ENCODE measurements around the gene SERPINH1. TPM values are rescaled to one million over a fixed set of nuclear protein-coding genes. Genes with fewer than 3 reads are reported as not detected.

SERPINH1 gene
- total and polyA plus RNA-seq, 2 donors (not counting 3 experiments of a cell fraction or from before 2014, with no cell fraction given) = 409 to 816 TPM

GRCh38 chr11:75578977-75579376 is 16.9 kb downstream of the SERPINH1 start:
- POLR2A ChIA-PET = no interaction called here
- TF ChIP-seq JUN (IDR thresholded peaks at IDR 0.05; ENCODE audit: borderline replicate concordance, insufficient read depth, insufficient read length, low read depth) (no peak), MYC (IDR thresholded peaks at IDR 0.05; ENCODE audit: low read depth, low read length) (no peak), FOS (IDR thresholded peaks at IDR 0.05; ENCODE audit: borderline replicate concordance, insufficient read depth, low read length) (no peak), CTCF (IDR thresholded peaks at IDR 0.05; ENCODE audit: extremely low read depth in 1 of 2, insufficient read depth in 1 of 2, low read depth in 1 of 2, low read length in 2 of 2) (no peak), POLR2A (IDR thresholded peaks at IDR 0.05; ENCODE audit: low read depth, low read length) (no peak), POLR2AphosphoS5 (IDR thresholded peaks at IDR 0.05; ENCODE audit: insufficient read depth, low read depth, low read length) (no peak), GATA2 (IDR thresholded peaks at IDR 0.05; ENCODE audit: insufficient read depth, insufficient read length, low read depth, low read length) (no peak), MAX (IDR thresholded peaks at IDR 0.05; ENCODE audit: insufficient read depth, insufficient read length) (no peak), EZH2 (IDR thresholded peaks at IDR 0.05; ENCODE audit: borderline replicate concordance, low read depth, low read length, severe bottlenecking) (no peak)
- Histone ChIP-seq H3K27me3 (ENCODE audit: control insufficient read depth in 2 of 2, insufficient read depth in 2 of 2, low read length in 2 of 2) (no peaks in the 10 kb centered on the region), H2AFZ (ENCODE audit: low read depth, low read length) (no peak overlapping the region), H3K9ac (replicated peaks; ENCODE audit: extremely low read depth, insufficient read depth, low read length) (no peak overlapping the region), H4K20me1 (replicated peaks; ENCODE audit: control insufficient read depth, extremely low read depth, insufficient read depth, low read length) (no peaks in the 10 kb centered on the region), H3K79me2 (ENCODE audit: control insufficient read depth, insufficient read depth, low read length) (no peaks in the 10 kb centered on the region), H3K36me3 (ENCODE audit: control insufficient read depth in 2 of 2, extremely low read depth in 1 of 2, insufficient read depth in 2 of 2, low read length in 2 of 2) (peaks cover 0 to 4% of the 10 kb centered on the region in 2 experiments), H3K9me3 (replicated peaks; ENCODE audit: control insufficient read depth, insufficient read depth, low read length) (no peaks in the 10 kb centered on the region), H3K4me1 (ENCODE audit: control insufficient read depth, extremely low read depth, insufficient read depth, low read length) (peaks cover 16% of the 10 kb centered on the region), H3K27ac (ENCODE audit: insufficient read depth, low read depth, low read length) (no peak overlapping the region), H3K9me1 (replicated peaks; ENCODE audit: control insufficient read depth, extremely low read depth, insufficient read depth, low read length) (no peaks in the 10 kb centered on the region), H3K4me3 (replicated peaks in 1 of 3; ENCODE audit: insufficient read depth in 1 of 3, low read depth in 1 of 3, low read length in 3 of 3) (no peak overlapping the region), H3K4me2 (ENCODE audit: insufficient read depth, low read length) (no peak overlapping the region)
- DNase-seq (ENCODE audit: low read depth, low spot score) (no peak), FAIRE-seq (no peak)
- intact Hi-C loops (cut with micrococcal nuclease) = no loop called here
- dilution Hi-C loops (cut with MboI; ENCODE audit: extremely low pct_ligation_motif_present, low sequenced_read_pairs) = no loop called here
- CTCF ChIA-PET = interaction anchor here (9.1 kb wide), 1 partner anchor 17 kb away, joined by 107 read pairs; the partner anchor contains the start of gene SERPINH1
- BruUV-seq (replicated peaks) = no TSS peak
